ENCODE measurements around the gene PDE4D. TPM values are rescaled to one million over a fixed set of nuclear protein-coding genes. Genes with fewer than 3 reads are reported as not detected.

The PDE4D gene
- total RNA-seq, 1 experiment from 2014 or later, result 3.6 TPM

- no peaks in the 10 kb centered on the region for H3K79me2 ChIP-seq (ENCODE audit: low read length)
- H4K20me1 ChIP-seq (ENCODE audit: low read length), result no peaks in the 10 kb centered on the region
- no peaks in the 10 kb centered on the region for H3F3A ChIP-seq (ENCODE audit: low read length, unreplicated experiment)
- no peak overlapping the region for H3K27ac ChIP-seq (ENCODE audit: low read length)
- no peak overlapping the region for H2AFZ ChIP-seq (ENCODE audit: low read length)
- intact Hi-C loops (cut with micrococcal nuclease), result no loop called here
- no peak overlapping the region for H3K4me2 ChIP-seq (ENCODE audit: low read length)
- no peak for DNase-seq
- ChIA-PET CTCF (no interaction called here), POLR2A (ENCODE audit: unreplicated experiment) (no interaction called here)
- H3K4me3 ChIP-seq (ENCODE audit: low read length), result no peak overlapping the region
- no peak for ATAC-seq
- BruUV-seq (replicated peaks), result no TSS peak
- H3K9me3 ChIP-seq (ENCODE audit: low read length), result no peaks in the 10 kb centered on the region
- H3K9ac ChIP-seq (ENCODE audit: low read length), result no peak overlapping the region
- H3K4me1 ChIP-seq (ENCODE audit: insufficient read depth, low read length), result no peaks in the 10 kb centered on the region
- no peaks in the 10 kb centered on the region for H3K27me3 ChIP-seq (ENCODE audit: low read length)
- TF ChIP-seq EZH2phosphoT487 (IDR thresholded peaks at IDR 0.05; ENCODE audit: borderline replicate concordance, low read length) (no peak), CTCF (conservative IDR thresholded peaks at IDR 0.05; ENCODE audit: low read depth, low read length) (no peak), EZH2 (IDR thresholded peaks at IDR 0.05; ENCODE audit: low read length, unreplicated experiment) (no peak)
- no peaks in the 10 kb centered on the region for H3K36me3 ChIP-seq (ENCODE audit: low read depth, low read length)
- H3K9me2 ChIP-seq (replicated peaks; ENCODE audit: low read length), result no peaks in the 10 kb centered on the region
Observed at GRCh38 chr5:59729357-59729756, 164.2 kb downstream of the PDE4D start.

GRCh38 chr5:59728356-59728755 lies 165.2 kb downstream of the PDE4D start:
- ChIA-PET CTCF (no interaction called here), POLR2A (ENCODE audit: unreplicated experiment) (no interaction called here)
- intact Hi-C loops (cut with micrococcal nuclease), result no loop called here
- Histone ChIP-seq H3K27me3 (ENCODE audit: low read length) (no peaks in the 10 kb centered on the region), H3K27ac (ENCODE audit: low read length) (no peak overlapping the region), H3K4me1 (ENCODE audit: insufficient read depth, low read length) (peaks cover 6% of the 10 kb centered on the region), H3K79me2 (ENCODE audit: low read length) (no peaks in the 10 kb centered on the region), H2AFZ (ENCODE audit: low read length) (no peak overlapping the region), H3K4me3 (ENCODE audit: low read length) (no peak overlapping the region), H3K9ac (ENCODE audit: low read length) (no peak overlapping the region), H3K9me3 (ENCODE audit: low read length) (no peaks in the 10 kb centered on the region), H3F3A (ENCODE audit: low read length, unreplicated experiment) (no peaks in the 10 kb centered on the region), H4K20me1 (ENCODE audit: low read length) (no peaks in the 10 kb centered on the region), H3K4me2 (ENCODE audit: low read length) (no peak overlapping the region), H3K36me3 (ENCODE audit: low read depth, low read length) (no peaks in the 10 kb centered on the region), H3K9me2 (replicated peaks; ENCODE audit: low read length) (no peaks in the 10 kb centered on the region)
- no TSS peak for BruUV-seq (replicated peaks)
- DNase-seq (no peak), ATAC-seq (no peak)
- TF ChIP-seq EZH2phosphoT487 (IDR thresholded peaks at IDR 0.05; ENCODE audit: borderline replicate concordance, low read length) (no peak), EZH2 (IDR thresholded peaks at IDR 0.05; ENCODE audit: low read length, unreplicated experiment) (no peak), CTCF (conservative IDR thresholded peaks at IDR 0.05; ENCODE audit: low read depth, low read length) (no peak)

- no peaks in the 10 kb centered on the region for H3K36me3 ChIP-seq (ENCODE audit: low read depth, low read length)
- H2AFZ ChIP-seq (ENCODE audit: low read length), result no peak overlapping the region
- no peaks in the 10 kb centered on the region for H3K9me3 ChIP-seq (ENCODE audit: low read length)
- ChIA-PET CTCF (no interaction called here), POLR2A (ENCODE audit: unreplicated experiment) (no interaction called here)
- DNase-seq (no peak), ATAC-seq (no peak)
- no peaks in the 10 kb centered on the region for H3K9me2 ChIP-seq (replicated peaks; ENCODE audit: low read length)
- H3F3A ChIP-seq (ENCODE audit: low read length, unreplicated experiment), result no peaks in the 10 kb centered on the region
- H3K27ac ChIP-seq (ENCODE audit: low read length), result no peak overlapping the region
- no peaks in the 10 kb centered on the region for H3K27me3 ChIP-seq (ENCODE audit: low read length)
- no peak overlapping the region for H3K4me2 ChIP-seq (ENCODE audit: low read length)
- peaks cover 15% of the 10 kb centered on the region for H3K4me1 ChIP-seq (ENCODE audit: insufficient read depth, low read length)
- BruUV-seq (replicated peaks), result no TSS peak
- H3K9ac ChIP-seq (ENCODE audit: low read length), result no peak overlapping the region
- TF ChIP-seq CTCF (conservative IDR thresholded peaks at IDR 0.05; ENCODE audit: low read depth, low read length) (no peak), EZH2phosphoT487 (IDR thresholded peaks at IDR 0.05; ENCODE audit: borderline replicate concordance, low read length) (no peak), EZH2 (IDR thresholded peaks at IDR 0.05; ENCODE audit: low read length, unreplicated experiment) (no peak)
- H3K4me3 ChIP-seq (ENCODE audit: low read length), result no peak overlapping the region
- no peaks in the 10 kb centered on the region for H3K79me2 ChIP-seq (ENCODE audit: low read length)
- H4K20me1 ChIP-seq (ENCODE audit: low read length), result no peaks in the 10 kb centered on the region
- intact Hi-C loops (cut with micrococcal nuclease), result no loop called here
Observed at GRCh38 chr5:59727186-59727585, 166.3 kb downstream of the PDE4D start.
